GM18868 (cell line): ENCODE results near the gene RTL3.
A peak's percentile ranks its signal among the peaks of the same experiment; 100 is the strongest.
"Not testable (repeated sequence)": the region's sequence is repeated elsewhere in the genome, so short reads cannot be mapped to it uniquely, and the experiment has no call there.

Experiments used
- ATAC-seq: cut with Tn5 transposase; IDR thresholded peaks from one replicate; pipeline ENCODE4 v1.9.1; 2021; ENCODE audit warnings: mild to moderate bottlenecking, moderate library complexity; ENCODE audit not compliant: unreplicated experiment

Gene RTL3, protein sequence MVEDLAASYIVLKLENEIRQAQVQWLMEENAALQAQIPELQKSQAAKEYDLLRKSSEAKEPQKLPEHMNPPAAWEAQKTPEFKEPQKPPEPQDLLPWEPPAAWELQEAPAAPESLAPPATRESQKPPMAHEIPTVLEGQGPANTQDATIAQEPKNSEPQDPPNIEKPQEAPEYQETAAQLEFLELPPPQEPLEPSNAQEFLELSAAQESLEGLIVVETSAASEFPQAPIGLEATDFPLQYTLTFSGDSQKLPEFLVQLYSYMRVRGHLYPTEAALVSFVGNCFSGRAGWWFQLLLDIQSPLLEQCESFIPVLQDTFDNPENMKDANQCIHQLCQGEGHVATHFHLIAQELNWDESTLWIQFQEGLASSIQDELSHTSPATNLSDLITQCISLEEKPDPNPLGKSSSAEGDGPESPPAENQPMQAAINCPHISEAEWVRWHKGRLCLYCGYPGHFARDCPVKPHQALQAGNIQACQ

DNA sequence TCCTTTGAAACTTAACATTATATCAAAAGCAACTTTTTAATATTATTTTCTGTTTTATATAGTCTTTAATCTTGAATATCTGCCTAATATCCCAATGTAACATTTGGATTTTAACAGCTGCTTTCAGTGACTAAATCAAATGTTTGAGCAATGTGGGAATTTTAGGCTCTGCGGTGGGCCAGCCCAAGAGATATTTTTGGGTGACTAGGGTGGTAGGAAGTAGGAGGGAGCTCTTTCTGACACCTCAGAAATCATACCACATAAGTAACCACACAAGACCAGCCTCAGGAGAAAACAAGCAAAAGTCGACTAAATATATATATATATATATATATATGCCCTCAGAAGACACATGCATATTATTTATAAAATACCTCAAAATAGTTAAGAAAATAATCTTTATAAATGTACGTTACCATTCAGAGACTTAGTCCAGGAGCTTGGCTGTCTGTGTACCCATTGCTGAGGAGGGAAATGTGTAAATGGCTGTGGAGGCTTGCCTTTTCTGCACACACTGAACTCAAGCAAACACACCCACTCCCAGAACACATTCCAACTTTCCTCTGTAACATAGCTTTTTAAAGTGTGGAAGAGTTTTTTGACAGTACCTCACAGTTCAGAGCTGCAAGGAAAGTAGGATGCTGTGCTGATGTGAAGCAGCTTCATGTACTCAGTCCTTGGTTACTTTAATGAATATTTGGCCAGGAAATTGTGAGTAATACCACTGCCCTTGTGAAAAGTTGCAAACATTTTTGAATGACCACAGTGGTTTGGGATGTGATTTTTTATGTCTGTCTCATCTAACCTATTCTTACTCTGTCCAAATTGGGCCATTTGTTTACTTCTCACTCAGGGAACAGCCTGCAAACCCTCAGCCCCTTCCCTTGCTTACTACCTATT lies at the start of gene RTL3:
TSS of gene RTL3 (minus strand) at position 484 of the 900 bp plus-strand sequence. CDS start 908 bp downstream, outside the sequence.
- no peak for ATAC-seq

DNA sequence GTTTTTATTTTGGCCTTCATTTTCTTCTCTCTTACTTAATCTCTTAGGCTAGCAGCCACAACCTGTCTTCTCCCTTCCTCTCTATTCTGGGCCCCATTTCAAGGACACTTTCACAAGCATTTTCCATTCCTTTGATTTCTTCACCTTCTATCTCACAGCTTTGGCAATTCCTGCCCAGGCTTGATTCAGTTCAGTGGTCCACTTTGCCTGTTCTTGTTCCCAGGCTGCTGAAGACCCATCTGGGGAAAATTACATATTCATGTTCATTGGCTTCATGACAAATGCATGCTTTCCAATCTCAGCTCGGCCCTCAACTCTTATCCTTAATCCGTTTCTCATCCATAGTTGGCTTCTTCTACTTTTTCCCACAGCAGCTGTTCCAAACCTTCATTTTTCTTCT lies 49.7 kb upstream of the RTL3 start:
- ATAC-seq, result no peak

DNA sequence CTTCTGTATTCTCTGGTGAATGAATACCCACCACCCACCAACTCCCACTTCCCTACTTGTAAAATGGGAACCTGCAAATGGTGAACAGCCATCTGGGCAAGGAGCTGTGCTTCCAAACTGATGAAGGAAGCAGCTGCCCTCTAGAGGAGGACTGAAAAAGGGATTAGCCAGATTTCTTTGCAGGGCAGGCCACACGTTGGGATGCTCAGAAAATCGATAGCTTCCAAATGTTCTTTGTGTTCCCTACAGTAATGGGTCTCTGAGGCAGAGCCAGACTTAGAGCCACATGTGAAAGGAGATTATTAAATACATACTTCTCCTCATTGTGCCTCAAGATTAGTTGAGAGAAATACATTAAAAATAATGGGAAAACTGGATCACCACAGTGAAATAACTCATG lies 49.1 kb upstream of the RTL3 start:
- no peak for ATAC-seq

DNA sequence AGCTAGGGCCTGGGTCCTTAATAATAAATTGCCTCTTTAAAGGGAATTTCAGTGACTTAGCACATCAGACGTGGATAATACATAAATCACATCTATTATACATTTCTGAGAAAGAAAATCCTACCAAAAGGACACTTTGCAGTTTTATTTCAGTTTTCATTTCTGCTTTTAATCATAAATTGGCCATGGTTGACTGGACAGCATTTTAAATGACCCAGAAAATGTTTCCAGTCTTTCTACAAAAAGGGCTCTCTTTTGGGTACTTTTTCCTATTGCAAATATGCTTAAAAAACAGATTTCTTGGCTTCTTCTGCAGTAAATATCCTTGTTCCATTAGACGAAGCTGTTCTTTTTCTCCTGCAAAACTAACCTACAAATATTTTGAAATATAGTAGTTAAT lies 46.9 kb upstream of the RTL3 start:
- no peak for ATAC-seq

DNA sequence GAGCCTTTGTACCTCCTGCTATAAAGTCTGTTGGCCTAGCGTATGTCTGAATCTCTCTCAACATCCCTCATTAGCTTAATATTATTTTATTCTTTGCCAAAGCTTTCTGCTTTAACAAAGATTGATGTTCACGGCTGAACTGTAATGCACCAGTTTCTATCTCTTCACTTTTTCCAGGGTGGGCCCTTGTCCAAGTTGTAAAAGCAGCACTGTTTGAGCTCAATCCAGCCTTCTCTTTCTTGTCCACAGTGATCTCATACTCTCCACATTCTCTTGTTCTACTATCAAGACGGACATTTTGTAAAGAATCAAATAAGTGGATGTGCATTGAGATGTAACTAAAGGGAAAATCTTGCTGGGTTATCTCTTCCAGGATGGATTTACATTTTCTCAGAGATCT lies 34.4 kb upstream of the RTL3 start:
- ATAC-seq, result no peak

DNA sequence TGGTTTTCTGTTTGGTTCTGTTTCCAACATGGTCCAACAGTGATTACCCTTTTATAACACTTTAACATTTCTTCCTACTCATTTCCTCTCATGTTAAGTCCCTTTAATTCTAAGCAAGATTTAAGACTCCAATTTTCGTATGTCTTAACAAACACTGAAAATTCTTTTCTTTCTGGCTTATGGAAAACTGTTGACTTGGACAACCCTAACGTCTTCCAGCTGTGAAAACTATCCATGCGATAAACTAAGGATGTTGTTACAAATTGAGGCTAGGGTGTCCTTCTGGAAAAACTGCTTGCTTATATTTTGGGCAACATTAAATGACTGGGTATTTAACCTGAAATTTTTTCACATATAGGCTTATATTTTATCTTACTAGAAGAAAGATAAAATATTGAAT lies 33.9 kb upstream of the RTL3 start:
- no peak for ATAC-seq

DNA sequence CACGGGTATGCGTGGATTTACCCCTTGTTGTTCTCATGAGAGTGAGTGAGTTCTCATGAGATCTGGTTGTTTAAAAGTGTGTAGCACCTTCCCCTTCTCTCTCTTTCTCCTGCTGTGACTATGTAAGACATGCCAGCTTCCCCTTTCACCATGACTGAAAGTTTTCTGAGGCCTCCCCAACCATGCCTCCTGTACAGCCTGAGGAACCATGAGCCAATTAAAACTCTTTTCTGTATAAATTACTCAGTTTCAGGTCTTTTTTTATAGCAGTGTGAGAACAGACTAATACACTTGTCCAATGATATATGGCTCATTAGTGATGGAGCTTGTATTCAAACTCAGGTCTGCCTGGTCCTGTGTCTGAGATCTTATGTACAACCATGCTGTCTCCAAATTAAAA lies 28.5 kb upstream of the RTL3 start:
- peak; percentile 99 for ATAC-seq

DNA sequence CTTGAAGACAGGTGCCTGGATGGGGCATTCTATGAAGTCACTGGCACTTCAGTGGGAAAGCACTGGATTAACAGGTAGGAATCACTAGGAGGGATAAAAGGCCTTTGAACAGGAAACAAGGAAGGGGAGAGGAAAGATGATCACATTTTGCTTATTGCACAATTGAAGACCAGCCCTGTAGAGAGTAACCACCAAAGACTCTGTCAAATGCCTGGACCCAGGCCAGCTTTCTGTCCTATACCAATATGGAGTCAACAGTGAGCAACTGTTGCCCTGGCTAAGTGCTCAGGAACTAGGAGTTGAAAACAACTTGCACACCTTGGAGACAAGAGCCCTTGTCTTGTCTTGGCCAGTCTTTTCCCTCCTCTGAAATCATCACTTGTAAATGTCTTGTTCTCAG lies 14.1 kb upstream of the RTL3 start:
- ATAC-seq, result no peak

DNA sequence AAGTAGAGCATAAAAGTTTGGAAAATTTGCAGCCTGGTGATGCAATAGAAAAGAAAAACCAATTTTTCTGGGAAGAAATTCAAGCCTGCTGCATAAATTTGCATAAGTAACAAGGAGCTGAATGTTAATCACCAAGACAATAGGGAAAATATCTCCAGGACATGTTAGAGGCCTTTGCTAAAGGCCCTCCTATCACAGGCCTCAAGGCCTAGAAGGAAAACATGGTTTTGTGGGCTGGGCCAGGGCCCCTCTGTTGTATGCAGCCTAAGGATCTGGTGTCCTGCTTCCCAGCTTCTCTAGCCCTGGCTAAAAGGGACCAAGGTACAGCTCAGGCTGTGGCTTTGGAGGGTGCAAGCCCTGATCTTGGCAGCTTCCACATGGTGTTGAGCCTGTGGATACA lies 6.2 kb upstream of the RTL3 start:
- no peak for ATAC-seq

DNA sequence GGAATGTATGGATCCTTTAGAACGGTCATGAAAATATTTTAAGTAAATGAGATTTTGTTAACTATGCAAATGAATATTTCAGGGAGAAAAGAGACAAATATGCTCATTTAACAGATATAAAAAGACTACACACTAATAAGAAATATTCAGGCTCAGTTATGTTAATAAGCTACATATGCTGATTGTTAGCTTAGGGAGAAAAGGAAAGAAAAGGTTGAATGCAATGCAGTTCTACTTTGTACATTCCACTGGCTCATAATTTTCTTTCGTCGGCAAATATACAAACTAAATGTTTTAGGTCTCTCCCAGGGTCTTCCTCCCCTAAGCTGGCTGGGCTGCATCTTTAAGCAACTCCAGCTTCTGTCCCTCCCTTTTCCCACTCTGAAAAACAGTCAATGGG lies 2.7 kb upstream of the RTL3 start:
- no peak for ATAC-seq

DNA sequence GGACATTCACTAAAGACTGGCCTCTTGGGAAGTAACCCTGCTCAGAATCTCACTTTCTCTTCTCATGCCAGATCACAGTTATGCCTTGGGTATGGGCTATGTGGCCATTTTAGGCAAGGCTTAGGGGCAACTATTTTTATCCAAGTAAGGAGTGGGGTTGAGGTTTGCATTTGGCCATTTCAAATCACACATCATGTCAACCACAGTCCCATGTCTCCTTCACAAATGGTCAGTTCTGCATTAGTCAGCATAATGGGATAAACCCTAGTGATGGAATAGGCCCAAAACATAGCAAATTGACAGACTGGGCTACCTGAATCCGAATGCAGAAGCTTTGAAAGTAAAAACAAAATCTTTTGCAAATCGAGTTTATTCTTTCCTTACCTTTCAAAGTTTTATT lies 827 bp upstream of the RTL3 start:
- ATAC-seq, result no peak

DNA sequence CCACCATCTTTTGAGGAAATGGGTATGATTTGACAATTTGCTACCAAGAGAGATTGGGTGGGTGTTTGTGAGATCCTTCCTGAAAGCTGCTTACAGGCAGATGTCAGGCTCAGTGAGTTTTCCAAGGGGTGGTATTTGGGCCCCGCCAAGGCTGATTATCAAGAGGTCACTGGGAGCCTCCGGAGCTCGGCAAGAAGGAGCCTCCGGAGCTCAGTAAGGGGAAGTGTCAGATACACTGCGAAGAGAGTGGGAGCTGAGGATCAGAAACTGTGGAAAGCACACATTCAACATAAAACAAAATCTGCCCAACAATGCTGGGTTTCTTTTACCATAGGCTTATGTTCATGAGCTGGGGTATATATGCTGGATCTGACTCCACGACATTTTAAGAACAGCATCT lies 714 bp downstream of the RTL3 start:
- ATAC-seq, result no peak

DNA sequence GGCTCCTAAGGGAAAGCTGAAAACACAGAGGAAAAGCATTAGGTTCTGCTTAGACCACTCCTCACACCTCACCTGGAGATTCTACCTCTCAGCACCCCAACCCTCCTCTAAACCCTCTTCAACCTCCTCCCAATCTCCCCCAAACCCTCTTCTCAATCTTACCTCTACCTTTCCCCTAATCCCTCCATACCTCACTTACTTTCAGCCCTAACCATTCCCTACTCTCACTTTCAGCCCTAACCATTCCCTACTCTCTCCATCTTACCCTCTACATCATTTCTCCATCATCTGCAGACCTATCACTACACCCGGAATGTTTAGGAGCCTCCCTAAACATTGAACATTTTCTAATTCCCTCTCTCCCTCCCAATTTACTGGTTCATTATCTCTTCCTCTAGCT lies 3.5 kb downstream of the RTL3 start:
- no peak for ATAC-seq

DNA sequence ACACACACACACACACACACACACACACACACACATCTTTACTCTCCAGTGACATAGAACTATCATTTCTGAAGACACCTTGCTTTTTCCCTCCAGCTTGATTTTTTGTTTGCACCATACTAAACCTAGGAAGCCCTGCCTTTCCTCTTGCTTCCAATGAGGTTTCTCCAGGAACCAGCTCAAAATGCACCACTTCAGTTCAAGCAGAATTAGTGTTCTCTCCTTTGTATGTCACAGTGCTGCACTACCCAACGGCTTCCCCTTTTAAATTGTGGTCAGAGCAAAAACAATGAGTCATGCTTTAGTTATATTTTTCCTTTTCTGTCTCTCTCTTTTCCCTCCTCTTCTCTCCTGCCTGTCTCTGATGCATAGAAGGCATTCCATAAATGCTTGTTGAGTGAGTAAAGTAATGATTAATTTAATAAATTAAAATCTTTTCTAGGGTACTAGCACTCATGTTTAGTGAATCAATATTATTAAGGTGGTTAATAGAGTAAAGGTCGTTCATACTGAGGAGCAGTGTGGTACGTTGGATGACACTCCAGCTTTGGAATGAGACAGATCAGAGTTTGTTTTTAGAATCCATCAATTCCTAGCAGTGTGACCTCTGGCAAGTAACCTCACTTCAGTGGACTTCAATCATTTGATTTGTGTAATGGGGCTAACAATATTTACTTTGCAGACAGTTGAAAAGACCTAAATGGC lies 5.9 kb downstream of the RTL3 start:
- ATAC-seq, result peak; percentile 76

DNA sequence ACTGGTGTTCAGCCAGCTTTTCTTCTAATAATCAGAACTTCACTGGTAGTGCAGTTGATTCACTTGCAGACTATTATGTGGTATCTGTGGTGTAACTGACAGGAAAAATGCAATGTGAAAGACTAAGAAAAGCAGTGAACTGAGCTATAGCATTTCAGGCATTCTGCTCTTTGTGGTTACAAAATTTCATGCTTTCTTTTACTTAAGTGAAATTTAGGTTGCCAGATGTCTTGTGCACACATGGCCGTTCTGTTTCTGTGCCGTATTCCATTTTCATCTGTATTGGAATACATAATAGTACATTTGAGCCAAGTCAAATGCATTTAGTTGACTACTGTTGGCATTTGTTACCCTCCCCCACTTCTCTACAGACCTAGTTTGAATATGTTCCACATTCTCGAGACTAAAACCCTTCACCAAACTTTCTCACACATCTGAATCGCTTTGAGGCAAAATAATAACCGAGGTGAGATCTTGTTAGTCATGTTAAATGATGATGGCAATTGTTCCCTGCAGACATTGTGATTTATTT lies 8.2 kb downstream of the RTL3 start:
- peak; percentile 83 for ATAC-seq

DNA sequence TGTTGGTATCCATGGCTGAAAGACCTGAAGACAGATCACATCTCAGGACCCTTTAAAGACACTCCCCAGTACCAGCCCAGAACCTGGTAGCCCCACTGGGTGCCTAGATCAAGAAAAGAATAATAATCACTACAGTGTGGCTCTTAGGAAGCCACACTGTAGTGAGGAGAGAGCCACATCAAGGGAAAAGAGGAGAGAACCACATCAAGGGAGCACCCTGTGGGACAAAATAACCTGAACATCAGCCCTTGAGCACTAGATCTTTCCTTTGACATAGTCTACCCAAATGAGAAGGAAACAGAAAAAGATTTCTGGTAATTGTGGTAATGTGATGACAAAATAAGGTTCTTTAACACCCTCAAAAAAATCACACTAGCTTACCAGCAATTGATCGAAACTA lies 15.3 kb downstream of the RTL3 start:
- ATAC-seq, result no peak

DNA sequence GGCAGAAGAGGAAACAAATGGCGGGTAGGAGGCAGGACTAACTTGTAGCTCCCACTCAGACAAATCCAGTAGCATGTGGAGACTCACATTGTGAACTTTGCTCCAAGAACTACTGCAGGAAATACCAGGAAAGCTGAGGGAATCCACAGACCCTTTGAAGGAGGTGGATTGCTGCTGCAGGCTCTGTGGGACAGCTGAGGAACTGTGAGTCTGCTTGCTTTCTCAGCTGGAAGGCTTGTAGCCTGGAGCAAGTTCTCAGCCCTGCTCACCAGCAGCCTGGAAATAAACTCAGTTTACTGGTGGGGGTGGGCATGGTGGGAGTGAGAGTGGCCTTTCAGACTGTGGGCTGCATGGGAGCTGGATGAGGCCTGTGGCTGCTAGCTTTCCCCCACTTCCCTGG lies 16.0 kb downstream of the RTL3 start:
- no peak for ATAC-seq

DNA sequence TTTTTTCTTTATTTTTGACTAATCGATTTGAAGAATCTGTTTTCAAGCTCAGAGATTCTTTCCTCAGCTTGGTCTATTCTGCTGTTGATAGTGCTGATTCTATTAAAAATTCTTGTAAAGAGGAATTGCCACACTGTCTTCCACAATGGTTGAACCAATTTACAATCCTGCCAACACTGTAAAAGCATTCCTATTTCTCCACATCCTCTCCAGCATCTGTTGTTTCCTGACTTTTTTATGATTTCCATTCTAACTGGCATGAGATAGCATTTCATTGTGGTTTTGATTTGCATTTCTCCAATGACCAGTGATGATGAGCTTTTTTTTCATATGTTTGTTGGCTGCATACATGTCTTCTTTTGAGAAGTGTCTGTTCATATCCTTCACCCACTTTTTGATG lies 23.0 kb downstream of the RTL3 start:
- not testable (repeated sequence) for ATAC-seq

DNA sequence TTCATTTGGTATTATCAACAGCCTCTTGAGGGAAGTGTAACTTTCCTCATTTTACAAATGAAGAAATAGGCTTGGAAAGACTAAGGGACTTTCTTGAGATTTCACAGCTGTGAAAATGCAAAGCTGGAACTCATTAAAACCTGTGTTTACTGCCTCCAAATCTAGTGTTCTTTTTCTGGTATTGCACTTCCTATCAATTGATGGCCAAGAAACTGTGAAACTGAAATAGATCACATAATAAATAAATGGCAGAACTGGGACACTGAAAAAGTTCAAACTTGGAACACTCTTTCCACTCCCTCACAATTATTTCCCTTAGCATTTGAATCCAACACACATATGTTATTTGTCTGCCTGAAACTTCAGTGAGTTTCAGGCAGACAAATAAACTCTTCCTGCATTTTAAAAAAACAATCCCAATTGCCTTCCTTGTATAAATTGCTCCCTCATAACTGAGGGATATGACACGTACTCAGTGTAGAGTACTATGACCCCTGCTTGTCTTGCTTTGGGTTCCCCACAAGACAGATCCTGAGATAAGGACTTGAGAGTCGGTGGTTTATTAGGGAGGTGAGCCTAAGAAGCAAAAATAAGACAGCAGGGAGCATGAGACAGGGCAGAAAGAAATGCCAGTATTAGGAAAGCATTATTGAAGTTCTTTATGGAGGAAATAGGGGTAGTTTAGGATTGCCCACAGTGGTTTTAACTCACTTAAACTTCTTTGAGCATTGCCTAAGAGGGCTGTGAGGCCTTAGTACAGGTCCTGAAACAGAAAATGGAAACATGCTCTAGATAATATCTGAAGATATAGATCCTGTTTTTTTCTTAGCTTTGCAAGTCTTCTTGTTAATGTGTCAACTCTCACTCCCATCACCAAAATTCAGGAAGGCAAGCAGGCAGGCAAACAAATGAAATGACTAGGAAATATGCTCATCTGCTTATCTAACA lies 33.9 kb downstream of the RTL3 start:
- ATAC-seq, result no peak

DNA sequence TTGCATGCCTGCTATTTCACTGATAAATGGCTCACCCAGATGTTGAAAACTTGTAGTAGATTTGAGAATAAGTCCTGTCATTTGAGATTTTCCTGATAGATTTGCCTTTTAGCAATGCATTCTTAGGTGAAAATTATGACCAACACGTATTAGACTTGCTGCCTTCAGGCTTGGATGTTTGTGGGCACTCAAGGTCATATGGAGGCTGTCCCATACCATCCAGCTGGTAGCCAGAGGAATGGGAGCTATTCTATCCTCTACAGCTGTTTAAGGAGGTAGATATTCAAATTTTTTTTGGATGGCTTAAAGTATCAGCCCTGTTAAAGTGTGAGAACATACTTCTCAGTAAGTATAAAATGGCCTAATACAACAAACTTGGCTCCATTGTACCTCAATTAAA lies 34.7 kb downstream of the RTL3 start:
- no peak for ATAC-seq
